ENCODE results near the gene TMED5.

The TMED5 gene

GRCh38 chr1:93124556-93125355 is 55.5 kb downstream of the TMED5 start:
- no peaks in the 10 kb centered on the region for H3K27me3 ChIP-seq (ENCODE audit: control insufficient read depth, insufficient read depth, low read length)
- no peak for DNase-seq (ENCODE audit: low read depth, low spot score)
- H3K36me3 ChIP-seq (ENCODE audit: control insufficient read depth, insufficient read depth, low read length), result no peaks in the 10 kb centered on the region; the same call in 1 of the 2 replicates
- H3K4me3 ChIP-seq (ENCODE audit: low read length), result no peak overlapping the region
- WGBS (ENCODE audit: insufficient coverage, insufficient read length), result no CpG with 5 or more reads among the region's 4 CpGs
- H3K27ac ChIP-seq (ENCODE audit: low read length), result no peak overlapping the region
- H3K4me1 ChIP-seq (ENCODE audit: control insufficient read depth, insufficient read depth, low read length), result no peaks in the 10 kb centered on the region; the same call in 1 of the 2 replicates
- H3K9me3 ChIP-seq (ENCODE audit: control insufficient read depth, insufficient read depth, low read length), result no peaks in the 10 kb centered on the region

- no CpG with 5 or more reads among the region's 4 CpGs for WGBS (ENCODE audit: insufficient coverage, insufficient read length)
- H3K27ac ChIP-seq (ENCODE audit: low read length), result no peak overlapping the region
- H3K27me3 ChIP-seq (ENCODE audit: control insufficient read depth, insufficient read depth, low read length), result no peaks in the 10 kb centered on the region
- no peaks in the 10 kb centered on the region for H3K9me3 ChIP-seq (ENCODE audit: control insufficient read depth, insufficient read depth, low read length)
- no peaks in the 10 kb centered on the region; the same call in 1 of the 2 replicates for H3K36me3 ChIP-seq (ENCODE audit: control insufficient read depth, insufficient read depth, low read length)
- H3K4me3 ChIP-seq (ENCODE audit: low read length), result no peak overlapping the region
- no peaks in the 10 kb centered on the region; the same call in 1 of the 2 replicates for H3K4me1 ChIP-seq (ENCODE audit: control insufficient read depth, insufficient read depth, low read length)
- no peak for DNase-seq (ENCODE audit: low read depth, low spot score)
These were observed 56.9 kb downstream of the TMED5 start for GRCh38 chr1:93123201-93123783.

- no peaks in the 10 kb centered on the region for H3K9me3 ChIP-seq (ENCODE audit: control insufficient read depth, insufficient read depth, low read length)
- no peaks in the 10 kb centered on the region; the same call in 1 of the 2 replicates for H3K36me3 ChIP-seq (ENCODE audit: control insufficient read depth, insufficient read depth, low read length)
These were observed 59.6 kb downstream of the TMED5 start for GRCh38 chr1:93120614-93121013.

GRCh38 chr1:93114391-93114790 is 65.8 kb downstream of the TMED5 start:
- H3K27ac ChIP-seq (ENCODE audit: low read length), result no peak overlapping the region
- no peak for DNase-seq (ENCODE audit: low read depth, low spot score)
- peaks cover 4% of the 10 kb centered on the region; the same call in 1 of the 2 replicates for H3K36me3 ChIP-seq (ENCODE audit: control insufficient read depth, insufficient read depth, low read length)
- WGBS (ENCODE audit: insufficient coverage, insufficient read length), result no CpG with 5 or more reads among the region's 2 CpGs
- H3K4me1 ChIP-seq (ENCODE audit: control insufficient read depth, insufficient read depth, low read length), result no peaks in the 10 kb centered on the region; the same call in 1 of the 2 replicates
- H3K27me3 ChIP-seq (ENCODE audit: control insufficient read depth, insufficient read depth, low read length), result no peaks in the 10 kb centered on the region
- H3K4me3 ChIP-seq (ENCODE audit: low read length), result no peak overlapping the region
- H3K9me3 ChIP-seq (ENCODE audit: control insufficient read depth, insufficient read depth, low read length), result no peaks in the 10 kb centered on the region

More at GRCh38 chr1:93120614-93121013, 59.6 kb downstream of the TMED5 start:
- no peak overlapping the region for H3K4me3 ChIP-seq (ENCODE audit: low read length)
- no peak for DNase-seq (ENCODE audit: low read depth, low spot score)
- H3K4me1 ChIP-seq (ENCODE audit: control insufficient read depth, insufficient read depth, low read length), result no peaks in the 10 kb centered on the region; the same call in 1 of the 2 replicates
- no peak overlapping the region for H3K27ac ChIP-seq (ENCODE audit: low read length)
- H3K27me3 ChIP-seq (ENCODE audit: control insufficient read depth, insufficient read depth, low read length), result no peaks in the 10 kb centered on the region

- DNase-seq (ENCODE audit: low read depth, low spot score), result no peak
- Histone ChIP-seq H3K27me3 (ENCODE audit: control insufficient read depth, insufficient read depth, low read length) (no peaks in the 10 kb centered on the region), H3K27ac (ENCODE audit: low read length) (no peak overlapping the region), H3K4me3 (ENCODE audit: low read length) (no peak overlapping the region), H3K9me3 (ENCODE audit: control insufficient read depth, insufficient read depth, low read length) (no peaks in the 10 kb centered on the region), H3K4me1 (ENCODE audit: control insufficient read depth, insufficient read depth, low read length) (no peaks in the 10 kb centered on the region; the same call in 1 of the 2 replicates), H3K36me3 (ENCODE audit: control insufficient read depth, insufficient read depth, low read length) (peaks cover 4% of the 10 kb centered on the region; the same call in 1 of the 2 replicates)
- WGBS (ENCODE audit: insufficient coverage, insufficient read length), result no CpG with 5 or more reads among the region's 3 CpGs
These were observed 67.1 kb downstream of the TMED5 start for GRCh38 chr1:93113127-93113526.

- H3K4me1 ChIP-seq (ENCODE audit: control insufficient read depth, insufficient read depth, low read length), result no peaks in the 10 kb centered on the region; the same call in 1 of the 2 replicates
- H3K27ac ChIP-seq (ENCODE audit: low read length), result no peak overlapping the region
- H3K4me3 ChIP-seq (ENCODE audit: low read length), result no peak overlapping the region
- peaks cover 4% of the 10 kb centered on the region; the same call in 1 of the 2 replicates for H3K36me3 ChIP-seq (ENCODE audit: control insufficient read depth, insufficient read depth, low read length)
- H3K27me3 ChIP-seq (ENCODE audit: control insufficient read depth, insufficient read depth, low read length), result no peaks in the 10 kb centered on the region
- H3K9me3 ChIP-seq (ENCODE audit: control insufficient read depth, insufficient read depth, low read length), result no peaks in the 10 kb centered on the region
- DNase-seq (ENCODE audit: low read depth, low spot score), result no peak
These were observed 68.7 kb downstream of the TMED5 start for GRCh38 chr1:93111561-93111960.

GRCh38 chr1:93111065-93111464 is 69.1 kb downstream of the TMED5 start:
- Histone ChIP-seq H3K36me3 (ENCODE audit: control insufficient read depth, insufficient read depth, low read length) (peaks cover 4% of the 10 kb centered on the region; the same call in 1 of the 2 replicates), H3K27ac (ENCODE audit: low read length) (no peak overlapping the region)
- no peak for DNase-seq (ENCODE audit: low read depth, low spot score)

GRCh38 chr1:93109578-93109977 is 70.6 kb downstream of the TMED5 start:
- Histone ChIP-seq H3K9me3 (ENCODE audit: control insufficient read depth, insufficient read depth, low read length) (no peaks in the 10 kb centered on the region), H3K4me1 (ENCODE audit: control insufficient read depth, insufficient read depth, low read length) (no peaks in the 10 kb centered on the region; the same call in 1 of the 2 replicates), H3K27me3 (ENCODE audit: control insufficient read depth, insufficient read depth, low read length) (no peaks in the 10 kb centered on the region), H3K4me3 (ENCODE audit: low read length) (no peak overlapping the region), H3K36me3 (ENCODE audit: control insufficient read depth, insufficient read depth, low read length) (no peaks in the 10 kb centered on the region; the same call in 1 of the 2 replicates), H3K27ac (ENCODE audit: low read length) (no peak overlapping the region)
- DNase-seq (ENCODE audit: low read depth, low spot score), result no peak
- WGBS (ENCODE audit: insufficient coverage, insufficient read length), result no CpG with 5 or more reads among the region's 2 CpGs

More at GRCh38 chr1:93111065-93111464, 69.1 kb downstream of the TMED5 start:
- Histone ChIP-seq H3K4me3 (ENCODE audit: low read length) (no peak overlapping the region), H3K9me3 (ENCODE audit: control insufficient read depth, insufficient read depth, low read length) (no peaks in the 10 kb centered on the region), H3K4me1 (ENCODE audit: control insufficient read depth, insufficient read depth, low read length) (no peaks in the 10 kb centered on the region; the same call in 1 of the 2 replicates), H3K27me3 (ENCODE audit: control insufficient read depth, insufficient read depth, low read length) (no peaks in the 10 kb centered on the region)
- WGBS (ENCODE audit: insufficient coverage, insufficient read length), result no CpG with 5 or more reads among the region's 1 CpG

- Histone ChIP-seq H3K4me3 (ENCODE audit: low read length) (no peak overlapping the region), H3K9me3 (ENCODE audit: control insufficient read depth, insufficient read depth, low read length) (no peaks in the 10 kb centered on the region), H3K4me1 (ENCODE audit: control insufficient read depth, insufficient read depth, low read length) (no peaks in the 10 kb centered on the region; the same call in 1 of the 2 replicates), H3K27me3 (ENCODE audit: control insufficient read depth, insufficient read depth, low read length) (no peaks in the 10 kb centered on the region), H3K36me3 (ENCODE audit: control insufficient read depth, insufficient read depth, low read length) (no peaks in the 10 kb centered on the region; the same call in 1 of the 2 replicates), H3K27ac (ENCODE audit: low read length) (no peak overlapping the region)
- DNase-seq (ENCODE audit: low read depth, low spot score), result no peak
- WGBS (ENCODE audit: insufficient coverage, insufficient read length), result no CpG with 5 or more reads among the region's 2 CpGs
These were observed 71.9 kb downstream of the TMED5 start for GRCh38 chr1:93108335-93108734.

- Histone ChIP-seq H3K27me3 (ENCODE audit: control insufficient read depth, insufficient read depth, low read length) (no peaks in the 10 kb centered on the region), H3K27ac (ENCODE audit: low read length) (no peak overlapping the region), H3K9me3 (ENCODE audit: control insufficient read depth, insufficient read depth, low read length) (no peaks in the 10 kb centered on the region), H3K4me1 (ENCODE audit: control insufficient read depth, insufficient read depth, low read length) (no peaks in the 10 kb centered on the region; the same call in 1 of the 2 replicates), H3K4me3 (ENCODE audit: low read length) (no peak overlapping the region), H3K36me3 (ENCODE audit: control insufficient read depth, insufficient read depth, low read length) (no peaks in the 10 kb centered on the region; the same call in 1 of the 2 replicates)
- no CpG with 5 or more reads among the region's 4 CpGs for WGBS (ENCODE audit: insufficient coverage, insufficient read length)
- no peak for DNase-seq (ENCODE audit: low read depth, low spot score)
These were observed 72.8 kb downstream of the TMED5 start for GRCh38 chr1:93107395-93107794.

Data from iPS DF 6.9 (cell line).